ENCODE results near the gene BTNL8. TPM values are rescaled to one million over a fixed set of nuclear protein-coding genes. Genes with fewer than 3 reads are reported as not detected.

Gene BTNL8
- total RNA-seq, 4 donors from 2014 or later = 2.9 TPM; not detected in 3

- Histone ChIP-seq H3K27ac (no peak overlapping the region), H3K4me1 (no peaks in the 10 kb centered on the region), H3K9me3 (no peaks in the 10 kb centered on the region), H3K36me3 (no peaks in the 10 kb centered on the region), H3K4me3 (no peak overlapping the region), H3K27me3 (no peaks in the 10 kb centered on the region)
- TF ChIP-seq, protein P1, sequence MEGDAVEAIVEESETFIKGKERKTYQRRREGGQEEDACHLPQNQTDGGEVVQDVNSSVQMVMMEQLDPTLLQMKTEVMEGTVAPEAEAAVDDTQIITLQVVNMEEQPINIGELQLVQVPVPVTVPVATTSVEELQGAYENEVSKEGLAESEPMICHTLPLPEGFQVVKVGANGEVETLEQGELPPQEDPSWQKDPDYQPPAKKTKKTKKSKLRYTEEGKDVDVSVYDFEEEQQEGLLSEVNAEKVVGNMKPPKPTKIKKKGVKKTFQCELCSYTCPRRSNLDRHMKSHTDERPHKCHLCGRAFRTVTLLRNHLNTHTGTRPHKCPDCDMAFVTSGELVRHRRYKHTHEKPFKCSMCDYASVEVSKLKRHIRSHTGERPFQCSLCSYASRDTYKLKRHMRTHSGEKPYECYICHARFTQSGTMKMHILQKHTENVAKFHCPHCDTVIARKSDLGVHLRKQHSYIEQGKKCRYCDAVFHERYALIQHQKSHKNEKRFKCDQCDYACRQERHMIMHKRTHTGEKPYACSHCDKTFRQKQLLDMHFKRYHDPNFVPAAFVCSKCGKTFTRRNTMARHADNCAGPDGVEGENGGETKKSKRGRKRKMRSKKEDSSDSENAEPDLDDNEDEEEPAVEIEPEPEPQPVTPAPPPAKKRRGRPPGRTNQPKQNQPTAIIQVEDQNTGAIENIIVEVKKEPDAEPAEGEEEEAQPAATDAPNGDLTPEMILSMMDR (IDR thresholded peaks at IDR 0.05) = no peak
- no peak for TF ChIP-seq POLR2A (IDR thresholded peaks at IDR 0.05)
- DNase-seq = no peak
- intact Hi-C loops (cut with DNase I; ENCODE audit: low total_unique reads) = no loop called here
These were observed 1.2 kb downstream of the BTNL8 start for GRCh38 chr5:180900178-180900577.

GRCh38 chr5:180901319-180902009 lies 2.5 kb downstream of the BTNL8 start:
- H3K9me3 ChIP-seq = no peaks in the 10 kb centered on the region
- no peak overlapping the region for H3K27ac ChIP-seq
- H3K4me3 ChIP-seq = no peak overlapping the region
- DNase-seq = no peak
- H3K36me3 ChIP-seq = no peaks in the 10 kb centered on the region
- H3K4me1 ChIP-seq = no peaks in the 10 kb centered on the region
- H3K27me3 ChIP-seq = no peaks in the 10 kb centered on the region
- no peak for TF ChIP-seq POLR2A (IDR thresholded peaks at IDR 0.05)
- TF ChIP-seq, protein P1 (IDR thresholded peaks at IDR 0.05) = no peak
- intact Hi-C loops (cut with DNase I; ENCODE audit: low total_unique reads) = no loop called here

GRCh38 chr5:180908400-180908799 lies 9.4 kb downstream of the BTNL8 start:
- peaks cover 0 to 4% of the 10 kb centered on the region in 2 donors for H3K4me1 ChIP-seq
- no peaks in the 10 kb centered on the region for H3K9me3 ChIP-seq
- intact Hi-C loops (cut with DNase I; ENCODE audit: low total_unique reads) = no loop called here
- no peak for TF ChIP-seq POLR2A (IDR thresholded peaks at IDR 0.05)
- TF ChIP-seq, protein P1 (IDR thresholded peaks at IDR 0.05) = no peak
- DNase-seq = no peak
- no peak overlapping the region for H3K4me3 ChIP-seq
- no peaks in the 10 kb centered on the region for H3K36me3 ChIP-seq
- no peaks in the 10 kb centered on the region for H3K27me3 ChIP-seq
- no peak overlapping the region for H3K27ac ChIP-seq

DNA sequence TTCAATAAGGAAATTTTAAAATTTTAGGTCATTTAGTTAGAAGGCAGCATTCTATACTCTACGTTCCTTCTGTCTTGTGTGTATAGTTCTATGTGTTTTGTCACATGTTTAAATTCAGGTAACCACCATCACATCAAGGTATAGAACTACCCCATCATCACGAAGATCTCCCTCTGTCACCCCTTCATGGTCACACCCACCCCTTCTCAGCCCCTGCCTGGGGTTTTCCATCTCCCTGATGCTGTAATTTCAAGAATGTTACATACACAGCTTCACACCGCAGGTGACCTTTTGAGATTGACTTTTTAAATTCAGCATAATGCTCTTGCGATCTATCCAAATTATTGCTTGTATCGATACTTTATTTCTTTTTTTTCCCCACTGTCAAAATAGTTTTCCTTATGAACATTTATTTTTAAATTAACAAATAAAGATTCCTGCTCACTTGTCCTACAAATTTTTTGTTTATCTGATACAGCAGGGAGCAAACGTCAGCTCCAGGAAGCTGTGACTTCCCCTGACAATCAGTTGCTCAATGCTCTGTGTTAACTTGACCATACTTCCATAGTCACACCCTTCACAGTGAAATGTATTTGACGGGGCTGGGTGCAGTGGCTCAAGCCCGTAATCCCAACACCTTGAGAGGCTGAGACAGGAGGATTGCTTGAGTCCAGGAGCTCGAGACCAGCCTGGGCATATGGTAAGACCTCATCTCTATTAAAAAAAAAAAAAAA lies 10.2 kb downstream of the BTNL8 start:
- H3K27me3 ChIP-seq = no peaks in the 10 kb centered on the region
- H3K4me1 ChIP-seq = peaks cover 0 to 4% of the 10 kb centered on the region in 2 donors
- no peak overlapping the region for H3K4me3 ChIP-seq
- TF ChIP-seq, protein P1 (IDR thresholded peaks at IDR 0.05) = no peak
- no peak for TF ChIP-seq POLR2A (IDR thresholded peaks at IDR 0.05)
- H3K9me3 ChIP-seq = no peaks in the 10 kb centered on the region
- DNase-seq = no peak
- no peak overlapping the region for H3K27ac ChIP-seq
- no peaks in the 10 kb centered on the region for H3K36me3 ChIP-seq
- intact Hi-C loops (cut with DNase I; ENCODE audit: low total_unique reads) = no loop called here

GRCh38 chr5:180909782-180910181 lies 10.8 kb downstream of the BTNL8 start:
- Histone ChIP-seq H3K9me3 (no peaks in the 10 kb centered on the region), H3K36me3 (no peaks in the 10 kb centered on the region), H3K4me1 (peaks cover 0 to 4% of the 10 kb centered on the region in 2 donors), H3K27me3 (no peaks in the 10 kb centered on the region), H3K4me3 (no peak overlapping the region), H3K27ac (no peak overlapping the region)
- no peak for TF ChIP-seq POLR2A (IDR thresholded peaks at IDR 0.05)
- TF ChIP-seq, protein P1 (IDR thresholded peaks at IDR 0.05) = no peak
- DNase-seq = no peak
- intact Hi-C loops (cut with DNase I; ENCODE audit: low total_unique reads) = no loop called here
